ENCODE results near the gene BUB1. TPM values are rescaled to one million over a fixed set of nuclear protein-coding genes. Genes with fewer than 3 reads are reported as not detected.

Gene BUB1
- total RNA-seq, 1 donor from 2014 or later: 57.2 TPM

DNA sequence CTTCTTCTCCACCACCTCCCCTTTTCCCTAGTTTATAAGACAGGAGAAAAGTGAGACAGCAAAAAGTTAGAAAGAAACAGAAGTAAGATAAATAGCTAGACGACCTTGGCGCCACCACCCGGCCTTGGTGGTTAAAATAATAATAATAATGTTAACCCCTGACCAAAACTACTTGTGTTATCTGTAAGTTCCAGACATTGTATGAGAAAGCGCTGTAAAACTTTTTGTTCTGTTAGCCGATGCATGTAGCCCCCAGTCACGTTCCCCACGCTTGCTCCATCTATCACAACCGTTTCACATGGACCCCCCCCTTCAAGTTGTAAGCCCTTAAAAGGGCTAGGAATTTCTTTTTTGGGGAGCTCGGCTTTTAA lies 1.5 kb upstream of the BUB1 start:
- no peak for DNase-seq (ENCODE audit: low read depth)
- H3K4me3 ChIP-seq (ENCODE audit: low read depth, low read length): peak overlapping the region; percentile 83

DNA sequence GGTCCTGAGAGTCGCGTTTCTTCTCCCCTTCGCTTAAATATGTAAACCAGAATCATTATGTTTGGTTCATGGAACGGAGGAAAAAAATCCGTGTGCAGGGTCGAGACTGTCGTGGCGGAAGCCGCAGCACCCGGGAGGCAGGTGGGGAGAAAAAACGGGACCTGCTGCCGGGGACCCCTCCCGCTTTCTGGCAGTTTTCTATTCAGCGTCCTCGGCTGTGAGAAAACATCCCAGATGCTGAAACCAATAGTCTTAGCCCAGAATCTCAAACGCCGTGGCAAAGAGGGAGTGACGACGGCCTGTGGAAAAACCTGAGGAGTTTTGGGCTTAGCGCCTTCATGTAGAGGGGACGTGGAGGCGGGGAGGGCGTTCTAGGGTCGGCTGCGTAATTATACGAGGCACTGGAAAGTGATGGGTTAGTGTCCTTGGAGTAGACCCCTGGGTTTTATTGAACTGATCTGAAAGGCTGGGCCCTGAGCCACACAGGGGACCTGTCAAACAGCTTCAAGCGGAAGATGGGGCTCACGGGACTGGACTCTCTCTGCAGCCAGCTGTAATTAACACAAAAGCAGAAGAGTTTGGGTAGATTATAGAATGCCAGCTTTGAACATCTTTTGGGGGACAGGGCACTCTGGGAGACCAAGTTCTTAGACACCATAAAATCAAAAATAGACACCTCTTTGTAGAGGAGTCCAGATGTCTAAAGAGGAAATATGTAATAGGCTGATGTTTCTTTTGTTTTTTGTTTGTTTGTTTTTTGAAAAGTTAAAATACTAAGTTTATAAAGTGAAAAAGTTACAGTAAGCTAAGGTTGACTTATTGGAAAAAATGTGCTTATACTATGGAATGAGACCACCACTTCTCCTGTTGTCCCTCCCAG lies 834 bp upstream of the BUB1 start:
- no peak for DNase-seq (ENCODE audit: low read depth)
- H3K4me3 ChIP-seq (ENCODE audit: low read depth, low read length): peak overlapping the region; percentile 83
- TF ChIP-seq, protein P1, sequence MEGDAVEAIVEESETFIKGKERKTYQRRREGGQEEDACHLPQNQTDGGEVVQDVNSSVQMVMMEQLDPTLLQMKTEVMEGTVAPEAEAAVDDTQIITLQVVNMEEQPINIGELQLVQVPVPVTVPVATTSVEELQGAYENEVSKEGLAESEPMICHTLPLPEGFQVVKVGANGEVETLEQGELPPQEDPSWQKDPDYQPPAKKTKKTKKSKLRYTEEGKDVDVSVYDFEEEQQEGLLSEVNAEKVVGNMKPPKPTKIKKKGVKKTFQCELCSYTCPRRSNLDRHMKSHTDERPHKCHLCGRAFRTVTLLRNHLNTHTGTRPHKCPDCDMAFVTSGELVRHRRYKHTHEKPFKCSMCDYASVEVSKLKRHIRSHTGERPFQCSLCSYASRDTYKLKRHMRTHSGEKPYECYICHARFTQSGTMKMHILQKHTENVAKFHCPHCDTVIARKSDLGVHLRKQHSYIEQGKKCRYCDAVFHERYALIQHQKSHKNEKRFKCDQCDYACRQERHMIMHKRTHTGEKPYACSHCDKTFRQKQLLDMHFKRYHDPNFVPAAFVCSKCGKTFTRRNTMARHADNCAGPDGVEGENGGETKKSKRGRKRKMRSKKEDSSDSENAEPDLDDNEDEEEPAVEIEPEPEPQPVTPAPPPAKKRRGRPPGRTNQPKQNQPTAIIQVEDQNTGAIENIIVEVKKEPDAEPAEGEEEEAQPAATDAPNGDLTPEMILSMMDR (conservative IDR thresholded peaks at IDR 0.05; ENCODE audit: low read depth, low read length): no peak

More for the DNA sequence above, 1.5 kb upstream of the BUB1 start:
- TF ChIP-seq, protein P1 (conservative IDR thresholded peaks at IDR 0.05; ENCODE audit: low read depth, low read length): peak; percentile 26

DNA sequence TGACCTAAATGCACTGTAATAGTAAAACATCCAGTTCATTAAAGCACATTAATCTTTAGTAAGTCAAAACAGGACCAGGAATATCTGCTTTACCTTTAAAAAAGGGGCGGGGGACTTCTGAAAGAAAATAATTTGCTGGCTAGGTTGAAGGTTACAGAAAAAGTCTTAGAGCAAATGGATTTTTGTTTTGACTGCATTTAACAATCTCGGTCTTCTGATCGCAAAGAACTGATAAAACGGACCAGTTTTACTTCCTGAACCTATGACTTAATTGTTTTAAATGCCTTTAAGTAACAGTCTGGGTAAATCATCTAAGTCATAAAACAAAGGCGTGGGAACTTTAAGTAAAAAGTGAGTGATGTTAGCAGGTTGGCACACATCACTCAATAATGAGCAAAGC lies 783 bp downstream of the BUB1 start:
- H3K4me3 ChIP-seq (ENCODE audit: low read depth, low read length): peak overlapping the region; percentile 83
- no peak for DNase-seq (ENCODE audit: low read depth)
- TF ChIP-seq, protein P1 (conservative IDR thresholded peaks at IDR 0.05; ENCODE audit: low read depth, low read length): no peak

DNA sequence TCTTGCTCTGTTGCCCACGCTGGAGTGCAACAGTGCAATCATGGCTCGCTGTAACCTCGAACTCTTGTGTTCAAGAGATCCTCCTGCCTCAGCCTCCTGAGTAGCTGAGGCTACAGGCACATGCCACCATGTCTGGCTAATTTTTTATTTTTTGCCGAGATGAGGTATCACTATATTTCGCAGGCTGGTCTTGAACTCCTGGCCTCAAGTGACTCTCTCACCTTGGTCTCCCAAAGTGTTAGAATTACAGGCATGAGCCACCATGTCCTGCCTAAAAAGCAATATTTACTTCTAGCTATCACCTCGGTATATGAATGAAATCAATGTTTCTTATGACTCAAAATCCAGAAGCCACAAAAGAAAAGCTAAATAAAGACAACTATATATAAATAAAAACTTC lies 2.2 kb downstream of the BUB1 start:
- DNase-seq (ENCODE audit: low read depth): no peak
- TF ChIP-seq, protein P1 (conservative IDR thresholded peaks at IDR 0.05; ENCODE audit: low read depth, low read length): no peak
- H3K4me3 ChIP-seq (ENCODE audit: low read depth, low read length): no peak overlapping the region

DNA sequence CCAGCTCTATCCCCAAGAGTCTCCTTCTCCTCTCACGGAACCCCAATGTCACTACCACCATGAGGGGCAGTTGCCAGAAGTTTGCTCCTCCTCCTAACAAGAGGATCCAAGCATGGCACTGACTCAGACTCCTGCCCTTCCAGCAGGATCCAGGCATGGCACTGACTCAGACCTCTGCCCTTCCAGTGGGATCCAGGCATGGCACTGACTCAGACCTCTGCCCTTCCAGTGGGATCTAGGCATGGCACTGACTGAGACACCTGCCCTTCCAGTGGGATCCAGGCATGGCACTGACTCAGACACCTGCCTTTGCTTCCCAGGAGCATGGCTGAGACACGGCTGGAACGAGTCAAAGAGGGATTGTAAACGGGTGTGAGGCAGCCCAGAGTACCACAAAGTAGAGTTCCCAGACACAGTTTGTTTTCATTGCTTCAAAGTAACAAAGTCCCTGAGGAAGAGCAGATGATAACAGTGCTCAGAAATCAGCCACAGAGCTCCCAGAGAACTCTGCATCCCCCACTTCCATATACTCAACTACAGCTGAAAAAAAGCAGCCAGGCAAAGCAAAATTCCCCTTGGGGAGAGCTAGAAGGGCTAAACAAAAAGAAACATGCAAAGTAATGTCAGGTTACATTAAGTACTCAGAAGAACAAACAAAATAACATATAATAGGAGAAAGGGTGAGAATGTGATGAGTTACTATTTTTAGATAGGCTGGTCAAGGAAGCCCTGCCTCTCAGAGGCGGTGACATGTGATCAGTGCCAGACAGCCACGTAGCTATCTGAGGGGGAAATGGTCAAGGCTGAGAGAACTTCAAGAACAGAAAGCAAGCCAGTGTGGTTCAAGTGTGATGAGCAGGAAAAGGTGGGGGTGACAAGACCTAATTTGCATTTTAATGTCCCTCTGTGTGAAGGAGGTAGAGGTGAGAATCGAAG lies 3.0 kb downstream of the BUB1 start:
- peak; percentile 59 for DNase-seq (ENCODE audit: low read depth)
- TF ChIP-seq, protein P1 (conservative IDR thresholded peaks at IDR 0.05; ENCODE audit: low read depth, low read length): no peak
- no peak overlapping the region for H3K4me3 ChIP-seq (ENCODE audit: low read depth, low read length)

DNA sequence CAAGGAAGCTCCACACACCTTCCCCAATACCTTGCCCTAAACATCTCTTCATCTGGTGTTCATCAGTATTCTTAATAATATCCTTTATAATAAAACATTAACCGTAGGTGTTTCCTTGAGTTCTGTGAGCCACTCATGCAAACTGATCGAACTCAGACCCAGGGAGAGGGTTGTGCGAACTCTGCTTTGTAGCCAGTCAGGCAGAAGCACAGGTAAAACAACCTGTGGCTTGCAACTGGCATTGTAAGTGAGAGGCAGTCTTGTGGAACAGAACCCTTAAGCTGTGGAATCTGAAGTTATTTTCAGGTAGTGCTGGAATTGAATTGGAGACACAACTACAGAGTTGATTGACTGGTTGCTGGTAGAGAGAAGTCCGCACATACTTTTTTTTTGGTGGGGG lies 4.7 kb downstream of the BUB1 start:
- DNase-seq (ENCODE audit: low read depth): no peak
- TF ChIP-seq, protein P1 (conservative IDR thresholded peaks at IDR 0.05; ENCODE audit: low read depth, low read length): no peak
- H3K4me3 ChIP-seq (ENCODE audit: low read depth, low read length): no peak overlapping the region

Data from epithelial cell of proximal tubule (primary cell).